Esophagus mucosa (tissue), 1 donor: Measurements from ENCODE around the gene RETNLB. TPM values are rescaled to one million over a fixed set of nuclear protein-coding genes. Genes with fewer than 3 reads are reported as not detected.

ENCODE experiments used
- ATAC-seq: fragments of 200-7000 bp; cut with Tn5 transposase; one replicate; pipeline ENCODE4 v1.9.1; 2020
- total RNA-seq: library from RNA; stranded (reverse); gene quantifications from one replicate; pipeline ENCODE4 v1.2.4, GENCODE V29; 2023
- donor health status: DM: yes; HTN: yes; CAD: no.

RETNLB gene, protein sequence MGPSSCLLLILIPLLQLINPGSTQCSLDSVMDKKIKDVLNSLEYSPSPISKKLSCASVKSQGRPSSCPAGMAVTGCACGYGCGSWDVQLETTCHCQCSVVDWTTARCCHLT
- total RNA-seq = not detected

DNA sequence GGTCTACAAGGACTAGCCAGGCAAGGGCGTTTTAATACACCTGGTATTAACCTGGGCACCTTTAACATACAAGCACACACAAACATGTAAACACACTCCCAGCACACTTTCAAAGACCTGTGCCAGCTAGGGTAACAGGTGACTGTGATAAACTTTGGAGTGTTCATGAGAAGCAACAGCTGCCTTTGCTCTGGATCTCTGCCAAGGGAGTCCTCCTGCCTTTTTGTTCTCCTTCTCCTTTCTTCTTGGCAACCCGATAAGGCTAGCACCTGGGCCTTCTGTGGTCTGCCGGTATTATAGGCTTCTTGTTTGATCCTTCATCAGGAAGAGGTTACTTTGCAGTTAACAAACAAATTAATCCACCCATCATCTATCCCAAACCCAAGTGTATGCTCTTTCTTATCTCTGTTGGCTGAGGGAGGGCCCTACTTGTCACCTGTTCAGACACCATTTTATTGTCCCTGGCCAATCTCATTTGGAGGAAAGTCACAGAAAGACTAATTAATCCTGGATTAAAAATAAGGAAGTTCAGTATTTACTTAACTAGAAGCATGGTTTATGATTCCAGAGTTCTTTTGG, at the start of gene RETNLB:
TSS of gene RETNLB (minus strand) at position 7 of the 579 bp plus-strand sequence. CDS start 225 bp downstream, outside the sequence.
- no peak for ATAC-seq

DNA sequence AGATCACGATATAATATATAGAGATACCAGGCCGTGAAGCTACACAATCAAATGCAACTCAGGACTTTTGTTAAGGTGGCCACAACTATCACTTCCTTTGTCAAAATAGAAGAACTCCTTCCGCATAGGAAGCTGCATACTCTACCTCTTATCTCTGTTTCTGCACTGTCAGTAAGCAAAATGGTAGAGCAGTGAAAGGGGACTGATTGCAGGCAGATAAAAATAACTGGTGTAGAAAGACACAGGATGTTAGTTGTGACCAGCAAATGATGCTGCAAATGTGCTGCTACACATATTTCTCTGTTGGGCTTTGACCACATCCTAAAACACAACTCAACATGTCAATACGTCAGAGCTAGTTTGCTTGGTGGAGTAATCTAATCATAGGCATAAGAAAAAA, 49.1 kb upstream of the RETNLB start:
- no peak for ATAC-seq

DNA sequence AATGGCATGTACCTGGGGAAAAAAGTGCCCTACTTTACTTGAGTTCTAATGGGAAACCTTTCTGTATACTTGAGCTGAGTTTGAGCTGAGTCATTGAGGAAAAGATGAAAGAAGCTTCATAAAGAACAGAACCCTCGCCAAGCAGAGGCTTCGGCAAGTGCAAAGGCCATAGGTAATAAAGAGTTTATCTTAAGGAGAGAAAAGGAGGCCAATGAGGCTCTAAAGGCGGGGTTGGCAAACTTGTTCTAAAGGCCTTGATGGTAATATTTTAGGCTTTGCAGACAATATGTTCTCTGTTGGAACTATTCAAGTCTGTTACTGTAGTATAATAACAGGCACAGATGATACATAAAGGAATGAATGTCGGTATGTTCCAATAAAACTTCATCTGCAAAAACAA, 47.8 kb upstream of the RETNLB start:
- ATAC-seq = no peak

DNA sequence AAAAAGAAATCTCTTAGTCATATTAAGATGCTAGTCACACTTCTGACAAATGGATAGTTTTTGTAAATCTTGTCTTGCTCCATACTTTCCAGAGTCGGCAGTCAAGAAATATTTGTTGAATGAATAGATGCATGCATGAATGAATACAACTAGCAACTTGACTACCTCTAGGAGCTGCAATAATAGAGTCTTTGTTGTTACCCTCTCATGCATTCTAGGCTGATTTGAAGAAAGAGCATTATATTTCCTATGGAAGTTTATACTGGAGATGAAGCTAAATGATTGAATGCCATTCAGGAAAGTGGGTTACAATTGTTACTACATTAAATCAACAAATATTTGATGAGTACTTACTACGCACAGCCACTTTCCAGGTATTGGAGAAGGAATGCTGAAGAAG, 47.2 kb upstream of the RETNLB start:
- no peak for ATAC-seq

DNA sequence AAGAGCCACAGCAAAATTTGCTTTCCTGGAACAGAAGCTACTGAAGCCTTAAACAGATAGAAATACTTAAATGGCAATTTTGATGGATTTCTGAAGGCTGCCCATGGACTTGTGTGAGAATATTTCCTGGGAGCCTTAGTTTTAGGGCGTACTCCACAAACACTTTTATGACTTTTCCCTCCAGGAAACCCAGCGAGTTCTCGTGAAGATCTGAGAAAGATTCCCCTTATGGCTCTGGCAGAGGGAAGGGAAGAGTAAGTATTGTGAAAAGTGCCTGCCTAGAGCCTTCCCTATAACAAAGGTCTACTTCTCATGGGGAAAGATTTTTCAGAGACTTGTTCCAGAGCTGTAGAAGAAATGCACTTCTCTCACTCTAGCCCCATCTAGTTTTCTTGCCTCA, 34.3 kb upstream of the RETNLB start:
- no peak for ATAC-seq

DNA sequence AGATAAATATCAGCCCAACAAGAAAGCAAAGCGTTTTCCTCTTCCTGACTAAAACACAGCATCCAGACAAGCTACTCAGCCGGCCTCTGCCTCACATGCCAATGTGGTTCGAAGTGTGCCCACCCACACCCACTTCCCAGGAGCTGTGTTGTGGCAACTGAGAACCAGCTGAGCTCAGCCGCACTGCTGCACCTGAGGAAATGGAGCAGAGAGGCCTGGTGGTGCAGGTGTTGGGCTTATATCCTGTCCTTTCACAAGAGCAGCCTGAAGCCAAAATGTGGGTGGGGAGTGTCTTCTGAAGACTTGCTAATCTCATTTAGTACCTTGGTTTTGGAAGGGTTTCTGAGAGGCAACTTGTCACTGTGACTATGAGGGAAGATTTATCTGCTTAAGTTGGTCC, 23.0 kb upstream of the RETNLB start:
- ATAC-seq = no peak

DNA sequence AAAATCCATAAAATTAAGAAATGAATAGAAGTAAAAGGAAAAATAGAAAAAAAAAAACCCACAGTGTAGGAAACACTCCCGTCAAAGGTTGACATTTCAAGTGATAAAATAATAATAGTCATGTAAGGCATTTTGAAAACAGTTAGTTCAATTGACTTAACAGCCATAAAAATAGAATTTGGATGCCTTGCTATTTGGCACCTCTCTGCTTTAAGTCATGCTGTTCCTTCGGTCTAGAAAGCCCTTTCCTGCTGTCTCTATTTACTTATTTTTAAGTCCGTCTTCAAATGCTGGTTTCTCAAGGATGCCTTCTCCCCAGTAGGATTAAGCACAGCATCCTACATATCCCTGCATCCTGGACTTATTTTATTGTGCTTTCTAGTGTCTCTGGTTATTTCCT, 22.3 kb upstream of the RETNLB start:
- no peak for ATAC-seq

DNA sequence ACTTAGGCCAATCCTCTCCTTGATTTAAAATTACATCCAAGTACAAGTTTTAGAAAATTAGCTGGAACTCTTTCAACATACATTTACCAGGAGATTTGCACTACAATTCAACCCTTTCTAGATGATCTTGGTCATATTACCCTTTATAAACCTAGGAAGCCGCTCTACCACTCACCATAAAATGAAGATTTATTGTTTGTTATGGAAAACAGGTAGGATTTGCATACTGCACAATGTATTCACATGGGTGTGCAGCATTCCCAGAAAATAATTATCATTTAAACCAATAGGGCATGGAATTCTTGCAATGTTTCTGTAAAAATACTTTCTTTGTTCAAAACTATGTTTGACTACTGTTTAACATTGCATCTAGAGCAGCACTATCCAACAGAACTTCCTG, 18.4 kb upstream of the RETNLB start:
- no peak for ATAC-seq

DNA sequence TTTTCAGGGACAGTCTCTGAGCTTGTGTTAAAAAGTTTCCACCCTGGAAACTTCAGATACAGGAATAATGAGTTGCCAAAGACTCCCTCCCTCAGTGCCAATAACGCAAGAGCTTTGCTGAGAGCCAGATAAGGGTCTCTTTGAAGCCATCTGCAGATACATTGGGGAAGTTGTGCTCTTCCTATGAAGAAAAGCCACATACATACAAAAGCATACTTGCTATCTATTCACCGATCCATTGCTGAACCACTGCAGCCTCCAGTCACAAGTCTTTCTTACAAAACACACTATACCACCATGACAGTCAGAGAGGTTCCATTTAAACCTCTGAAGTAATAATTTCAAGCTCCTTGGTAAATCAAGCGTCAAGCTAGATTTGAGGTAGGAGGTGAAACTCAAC, 10.0 kb upstream of the RETNLB start:
- ATAC-seq = no peak

DNA sequence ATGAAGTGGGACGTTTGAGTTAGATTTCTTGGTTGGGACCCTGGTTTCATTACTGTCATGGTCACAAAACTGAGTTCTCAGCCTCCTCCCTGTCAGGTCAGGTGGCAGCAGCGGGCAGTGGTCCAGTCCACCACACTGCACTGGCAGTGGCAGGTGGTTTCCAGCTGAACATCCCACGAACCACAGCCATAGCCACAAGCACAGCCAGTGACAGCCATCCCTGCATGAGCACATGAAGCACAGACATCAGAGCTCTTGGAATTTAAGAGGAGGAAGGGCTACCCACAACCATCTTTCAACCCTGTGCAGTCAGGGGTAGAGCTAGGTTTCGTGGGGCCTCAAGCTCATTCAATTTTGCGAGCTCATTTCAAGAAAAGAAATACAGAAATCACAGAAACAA, 1.5 kb downstream of the RETNLB start:
- ATAC-seq = no peak

DNA sequence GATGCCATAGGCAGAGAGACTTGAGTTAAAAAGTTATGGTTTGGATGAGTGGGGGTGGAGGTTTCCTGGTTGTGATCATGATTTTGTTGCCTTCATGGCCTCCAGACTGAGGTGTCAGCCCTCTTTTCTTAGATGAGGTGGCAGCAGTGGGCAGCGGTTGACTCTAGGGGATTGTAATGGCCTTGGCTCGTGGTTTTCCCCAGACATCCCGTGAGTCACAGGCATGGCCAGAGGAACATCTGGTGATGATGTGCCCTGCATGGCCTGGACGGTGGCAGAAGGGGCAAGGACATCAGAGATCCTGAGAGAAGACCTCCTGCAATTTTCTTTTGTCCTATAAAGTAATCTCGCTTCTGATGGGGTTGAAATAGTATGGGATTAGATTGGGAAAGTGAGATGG, 12.4 kb downstream of the RETNLB start:
- no peak for ATAC-seq

DNA sequence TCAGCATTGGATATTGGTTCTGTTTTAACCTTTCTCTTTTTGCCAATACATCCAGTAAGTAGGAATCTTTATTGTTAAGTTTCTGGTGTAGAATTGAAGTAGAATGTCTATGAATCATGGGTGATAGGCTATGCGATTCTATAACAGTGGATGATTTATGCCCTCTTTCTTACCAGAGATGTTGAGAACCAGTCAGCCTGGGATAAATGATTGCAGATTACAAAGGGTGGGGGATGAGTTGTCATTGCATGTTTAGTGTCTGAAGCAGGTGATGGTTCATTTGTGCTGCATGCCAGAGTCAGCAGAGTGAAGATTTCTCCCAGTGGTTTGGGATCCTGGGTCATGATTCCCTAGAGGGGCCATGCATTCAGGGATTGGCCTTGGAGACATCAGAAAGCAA, 14.3 kb downstream of the RETNLB start:
- ATAC-seq = no peak

DNA sequence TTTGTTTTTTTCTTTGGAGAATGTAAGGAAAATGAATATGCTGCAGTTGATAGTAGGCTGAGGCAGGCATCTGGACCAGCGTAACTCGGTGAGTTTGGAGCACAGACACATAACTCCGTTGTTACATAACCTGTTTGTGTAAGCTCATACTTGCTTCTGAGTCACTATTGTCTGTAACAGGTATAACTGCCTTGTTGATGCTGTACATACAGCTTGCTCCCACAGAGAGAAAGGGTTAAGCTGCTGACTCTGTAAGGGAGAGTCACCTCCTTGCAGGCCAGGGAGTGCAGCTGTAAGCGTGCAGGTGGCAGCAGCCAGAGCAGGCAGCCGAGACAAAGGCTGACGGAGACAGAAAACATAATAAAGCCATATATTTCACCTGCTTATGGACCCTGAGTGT, 20.4 kb downstream of the RETNLB start:
- ATAC-seq = peak; percentile 97

DNA sequence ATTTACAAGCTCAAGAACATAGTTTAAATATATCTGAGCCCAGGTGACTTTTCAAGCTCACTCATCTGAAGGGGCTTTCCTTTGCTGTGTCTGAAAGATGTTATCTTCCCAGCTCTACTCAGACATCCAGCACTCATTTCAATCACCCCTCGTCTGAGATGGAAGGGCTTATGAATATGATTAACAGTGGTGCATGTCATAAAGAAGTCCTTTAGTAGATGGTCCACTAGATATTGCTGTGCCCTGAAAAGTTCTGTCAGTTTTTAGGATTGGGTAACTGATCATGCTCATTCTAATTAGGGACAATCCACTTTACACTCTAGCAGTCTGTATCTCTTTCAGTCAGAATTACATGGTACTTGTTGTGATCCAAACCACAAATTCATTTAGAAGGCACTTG, 28.3 kb downstream of the RETNLB start:
- no peak for ATAC-seq

DNA sequence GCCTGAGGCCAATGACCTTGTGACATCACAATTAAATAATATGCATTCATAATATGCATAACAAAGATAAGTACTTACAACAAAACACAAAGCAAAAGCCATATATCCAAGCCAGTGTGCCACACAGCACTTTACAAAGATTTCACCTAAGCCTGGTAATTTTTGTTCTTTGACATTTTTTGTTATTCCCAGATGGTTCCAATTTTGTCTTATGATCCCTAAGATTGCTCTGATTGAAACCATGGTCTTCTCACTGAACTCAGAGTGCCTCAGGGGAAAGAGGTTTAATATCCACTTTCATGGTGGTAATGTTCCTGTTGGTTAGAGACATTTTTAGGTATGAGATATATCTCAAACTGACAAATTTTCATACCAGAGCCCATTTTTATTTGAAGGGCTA, 29.1 kb downstream of the RETNLB start:
- ATAC-seq = no peak

DNA sequence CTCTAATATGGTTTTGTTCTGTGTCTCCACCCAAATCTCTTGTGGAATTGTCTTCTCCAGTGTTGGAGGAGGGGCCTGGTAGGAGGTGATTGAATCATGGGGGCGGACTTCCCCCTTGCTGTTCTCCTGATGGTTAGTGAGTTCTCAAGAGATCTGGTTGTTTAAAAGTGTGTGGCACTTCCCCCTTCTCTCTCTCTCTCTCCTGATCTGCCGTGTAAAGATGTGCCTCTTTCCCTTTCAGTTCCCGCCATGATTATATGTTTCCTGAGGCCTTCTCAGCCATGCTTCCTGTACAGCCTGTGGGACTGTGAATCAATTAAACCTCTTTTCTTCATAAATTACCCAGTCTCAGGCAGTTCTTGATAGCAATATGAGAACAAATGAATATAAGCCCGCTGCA, 33.1 kb downstream of the RETNLB start:
- ATAC-seq = no peak

DNA sequence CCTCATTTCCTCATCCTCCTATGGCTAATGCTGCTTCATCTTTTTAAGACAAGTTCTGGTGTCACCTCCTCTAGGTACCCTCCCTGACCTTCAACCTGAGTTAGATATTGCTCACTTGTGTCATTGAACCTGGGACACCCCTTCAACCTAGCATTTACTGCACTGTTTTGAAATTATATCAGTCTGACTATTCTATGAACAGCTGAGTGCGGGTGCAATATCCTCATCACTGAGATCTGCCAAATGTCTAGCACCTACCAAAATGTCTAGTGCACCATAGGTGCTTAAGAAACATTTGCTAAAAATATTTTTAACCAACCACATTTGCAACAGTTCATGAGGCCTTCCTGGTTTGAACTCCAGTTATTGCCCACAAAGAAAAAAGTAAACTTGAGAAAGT, 34.5 kb downstream of the RETNLB start:
- no peak for ATAC-seq

DNA sequence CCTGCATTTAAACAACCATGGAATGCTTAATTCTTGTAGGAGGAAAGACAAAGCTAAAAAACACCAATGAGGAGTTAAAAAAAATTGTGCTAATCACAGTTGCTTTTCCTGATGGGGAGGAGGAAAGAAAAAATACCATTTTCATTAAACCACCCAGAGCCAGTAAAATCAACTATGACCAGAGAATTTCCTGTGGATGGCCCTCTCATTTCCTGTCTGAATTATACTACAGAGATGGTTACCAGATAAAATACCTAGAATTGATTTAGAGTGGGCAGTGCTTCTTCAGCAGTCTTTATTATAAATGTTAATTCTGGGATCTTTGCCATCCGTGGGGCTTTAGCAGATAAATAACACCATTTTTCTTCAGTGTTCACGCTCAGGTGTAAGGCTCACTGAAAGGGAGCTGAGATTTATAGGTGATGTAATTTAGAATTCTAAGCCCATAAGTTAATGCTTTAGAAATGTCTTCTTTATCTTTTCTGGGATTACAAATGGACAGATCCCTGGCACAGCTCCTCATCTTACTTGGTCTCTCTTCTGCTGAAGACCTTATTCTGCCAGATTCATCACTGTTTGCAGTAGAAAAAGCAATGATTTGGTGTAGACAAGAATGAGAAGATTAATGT, 37.9 kb downstream of the RETNLB start:
- no peak for ATAC-seq

DNA sequence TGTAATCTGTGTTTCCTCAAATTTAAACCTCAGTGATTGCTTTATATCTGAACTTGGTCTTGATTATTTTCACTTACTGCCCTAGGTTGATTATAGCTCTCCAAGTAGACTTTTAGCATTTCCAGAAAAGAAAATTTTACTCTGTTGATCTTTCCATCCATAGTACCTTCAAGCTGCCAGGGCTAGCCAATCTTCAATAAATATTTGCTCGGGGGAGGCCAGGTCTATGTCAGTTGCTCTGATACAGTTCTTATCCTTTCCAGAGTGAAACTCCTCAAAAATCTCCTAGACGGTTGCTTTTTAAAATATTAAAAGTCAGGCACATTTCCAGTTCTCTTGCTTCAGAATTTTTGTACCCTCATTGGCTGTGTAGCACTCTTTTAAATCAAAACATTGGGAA, 38.8 kb downstream of the RETNLB start:
- ATAC-seq = no peak

DNA sequence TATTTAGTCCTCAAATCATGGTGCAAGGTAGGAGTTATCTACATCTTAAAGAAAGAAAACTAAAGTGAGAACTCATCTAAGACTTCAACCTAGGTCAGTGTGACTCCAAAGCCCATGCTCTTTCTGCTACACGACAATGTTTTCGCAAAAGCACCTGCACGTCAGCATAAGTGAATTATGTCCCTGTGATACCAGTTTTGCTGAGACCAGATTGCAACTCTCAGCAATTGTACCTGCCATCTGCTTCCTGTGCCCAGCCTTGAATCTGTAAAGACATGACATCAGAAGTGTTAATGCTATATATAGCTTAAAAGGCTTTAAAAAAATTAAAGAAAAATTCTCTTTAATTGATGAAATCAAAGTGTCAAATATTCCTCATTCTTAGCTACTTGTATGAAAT, 43.4 kb downstream of the RETNLB start:
- ATAC-seq = no peak

DNA sequence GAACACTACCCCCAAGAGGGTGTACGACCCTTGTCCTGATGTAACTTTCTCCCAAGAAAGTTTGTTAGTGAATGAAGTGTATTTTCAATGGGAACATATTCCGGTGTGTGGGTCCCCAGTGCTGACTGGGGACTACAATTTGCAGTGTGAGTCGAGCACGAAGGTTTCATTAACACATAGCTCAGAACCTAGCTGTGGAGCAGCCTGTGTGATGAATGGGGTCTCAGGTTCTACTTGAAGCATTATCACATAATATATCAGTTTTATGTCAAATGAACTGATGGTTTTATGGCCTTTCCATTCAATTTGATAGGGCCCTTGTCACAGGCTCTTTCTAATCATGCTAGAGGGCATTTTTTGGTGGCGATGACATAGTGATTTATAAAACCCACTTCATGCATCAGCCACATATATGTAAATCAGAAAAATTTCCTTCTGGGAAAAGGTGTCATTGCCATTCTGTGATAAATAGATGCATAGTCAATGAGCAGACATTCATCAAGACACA, 44.1 kb downstream of the RETNLB start:
- ATAC-seq = no peak
